ENCODE data around the gene EVC. TPM values are rescaled to one million over a fixed set of nuclear protein-coding genes. Genes with fewer than 3 reads are reported as not detected.
"Not testable (repeated sequence)": the region's sequence is repeated elsewhere in the genome, so short reads cannot be mapped to it uniquely, and the experiment has no call there.

EVC gene
- polyA plus RNA-seq, 3 donors: 38.4 to 56.5 (median 40.4) TPM

DNA sequence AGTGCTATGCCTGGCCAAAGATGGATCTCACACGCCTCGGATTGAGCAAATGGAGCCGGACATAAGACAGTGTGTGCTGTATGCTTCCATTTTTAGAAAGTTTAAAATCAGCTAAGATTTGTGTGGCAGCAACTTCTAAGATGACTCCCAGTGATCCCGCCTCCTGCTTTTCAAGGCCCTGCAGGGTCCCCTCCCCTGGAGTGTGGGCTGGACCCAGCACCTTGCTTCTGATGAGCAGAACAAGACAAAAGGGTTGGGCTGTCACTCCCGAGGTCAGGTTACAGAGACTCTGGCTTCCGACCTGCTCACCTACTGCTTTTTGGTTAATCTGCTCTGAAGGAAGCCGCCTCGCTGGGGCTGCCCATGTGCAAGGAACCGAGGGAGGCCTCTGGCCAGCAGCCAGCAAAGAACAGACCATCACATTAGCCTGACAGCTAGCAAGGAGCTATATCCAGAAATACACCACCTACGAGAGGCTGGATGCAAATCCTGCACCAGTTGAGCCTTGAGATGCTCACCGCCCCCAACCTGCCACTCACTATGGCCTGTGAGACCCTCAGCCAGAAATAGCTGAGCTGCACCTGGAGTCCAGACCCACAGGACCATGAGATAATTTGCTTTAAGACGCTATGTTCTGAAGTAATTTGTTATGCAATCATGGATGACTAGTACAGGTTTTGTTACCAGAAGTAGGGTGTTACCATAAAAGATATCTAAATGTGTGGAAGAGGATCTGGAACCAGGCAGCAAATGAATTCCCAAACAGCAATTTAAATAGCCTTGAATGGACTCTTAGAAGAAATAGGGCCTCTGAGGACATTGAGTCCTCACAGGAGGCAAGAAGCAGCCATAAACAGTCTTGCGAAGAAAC, 134.3 kb downstream of the EVC start:
- DNase-seq (ENCODE audit: extremely low read depth in 1 of 11, low read depth in 9 of 11, low spot score in 4 of 11): no peak

DNA sequence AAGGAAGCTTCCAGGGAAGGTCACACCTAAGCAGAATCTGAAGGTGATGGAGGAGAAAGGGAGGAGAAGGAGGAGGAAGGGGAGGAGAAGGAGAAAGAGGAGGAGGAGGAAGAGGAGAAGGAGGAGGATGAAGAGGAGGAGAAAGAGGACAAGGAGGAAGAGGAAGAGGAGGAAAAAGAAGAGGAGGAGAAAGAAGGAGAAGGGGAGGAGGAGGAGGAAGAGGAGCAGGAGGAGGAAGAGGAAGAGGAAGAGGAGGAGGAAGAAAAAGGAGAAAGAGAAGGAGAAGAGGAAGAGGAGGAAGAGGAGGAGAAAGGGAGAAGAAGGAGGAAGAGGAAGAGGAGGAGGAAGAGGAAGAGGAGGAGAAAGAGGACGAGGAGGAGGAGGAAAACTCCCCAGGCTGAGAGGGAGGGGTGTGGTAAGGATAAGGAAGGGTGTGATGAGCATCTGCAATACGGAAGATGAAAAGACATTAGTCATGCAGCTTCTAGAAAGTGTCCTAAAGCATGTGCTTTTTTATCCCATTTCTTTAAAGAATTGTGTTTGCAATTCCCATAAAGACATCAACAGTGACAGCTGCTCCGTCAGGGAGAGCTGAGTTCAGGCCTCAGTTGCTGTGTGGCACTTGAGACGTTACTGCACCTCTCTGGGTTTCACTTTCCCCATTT, 140.8 kb downstream of the EVC start:
- no peak for DNase-seq (ENCODE audit: extremely low read depth in 1 of 11, low read depth in 9 of 11, low spot score in 4 of 11)

DNA sequence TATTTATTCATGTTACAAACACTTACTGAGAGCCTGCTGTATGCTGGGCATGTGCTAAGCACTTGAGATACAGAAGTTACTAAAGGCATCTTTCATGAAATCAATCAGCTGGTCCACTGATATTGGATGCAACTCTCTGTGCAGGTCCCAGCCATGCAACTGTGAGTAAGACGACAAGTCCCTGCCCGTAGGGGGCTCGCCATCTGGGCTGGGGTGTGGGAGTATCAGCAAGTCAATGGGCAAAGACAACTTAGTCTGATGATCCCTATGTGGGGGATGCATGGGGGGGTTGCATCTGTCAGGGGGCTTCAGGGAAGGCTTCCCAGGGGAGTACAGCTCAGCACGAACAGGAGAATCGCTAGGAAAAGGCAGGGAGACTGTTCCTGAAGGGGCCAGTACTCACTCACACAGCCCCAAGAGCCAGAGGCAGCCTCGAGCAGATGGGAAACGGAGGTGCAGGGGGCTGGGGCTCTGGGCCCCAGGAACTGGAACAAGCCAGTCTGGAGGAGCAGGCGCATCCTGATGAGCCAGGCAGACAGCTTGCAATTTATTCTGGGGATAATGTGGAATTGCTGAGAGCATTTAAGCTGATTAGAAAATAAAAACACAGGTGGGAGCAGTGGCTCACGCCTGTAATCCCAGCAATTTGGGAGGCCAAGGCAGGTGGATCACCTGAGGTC, 141.7 kb downstream of the EVC start:
- DNase-seq (ENCODE audit: extremely low read depth in 1 of 11, low read depth in 9 of 11, low spot score in 4 of 11): no peak

DNA sequence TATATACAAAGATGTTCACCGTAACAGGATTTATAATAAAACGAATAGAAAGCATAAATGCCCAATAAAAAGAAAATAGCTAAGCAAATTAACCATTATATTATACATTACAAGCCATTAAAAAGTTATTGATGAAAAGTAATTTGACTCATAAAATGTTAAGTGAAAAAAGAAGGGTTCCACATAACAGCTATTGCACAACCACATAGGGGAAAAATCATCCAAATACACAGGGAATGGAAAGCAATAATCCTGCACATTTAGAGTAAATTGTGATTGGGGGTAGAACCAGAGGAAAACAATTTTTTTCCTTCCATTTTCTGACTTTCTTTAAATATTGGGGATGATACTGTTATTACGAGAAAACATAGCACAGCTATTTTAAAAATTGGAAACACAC, 143.9 kb downstream of the EVC start:
- DNase-seq (ENCODE audit: extremely low read depth in 1 of 11, low read depth in 9 of 11, low spot score in 4 of 11): no peak

DNA sequence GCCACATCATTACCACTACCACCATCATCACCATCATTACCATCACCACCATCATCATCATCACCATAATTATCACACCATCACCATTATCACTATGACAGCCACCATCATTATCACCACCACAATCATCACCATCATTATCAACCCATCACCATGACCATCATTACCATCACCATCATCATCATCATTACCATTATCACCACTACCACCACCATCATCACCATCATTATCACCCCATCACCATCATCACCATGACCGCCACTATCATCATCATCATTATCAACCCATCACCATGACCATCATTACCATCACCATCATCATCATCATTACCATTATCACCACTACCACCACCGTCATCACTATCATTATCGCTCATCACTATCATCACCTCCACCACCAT, 145.4 kb downstream of the EVC start:
- not testable (repeated sequence) for DNase-seq (ENCODE audit: extremely low read depth in 1 of 11, low read depth in 9 of 11, low spot score in 4 of 11)

DNA sequence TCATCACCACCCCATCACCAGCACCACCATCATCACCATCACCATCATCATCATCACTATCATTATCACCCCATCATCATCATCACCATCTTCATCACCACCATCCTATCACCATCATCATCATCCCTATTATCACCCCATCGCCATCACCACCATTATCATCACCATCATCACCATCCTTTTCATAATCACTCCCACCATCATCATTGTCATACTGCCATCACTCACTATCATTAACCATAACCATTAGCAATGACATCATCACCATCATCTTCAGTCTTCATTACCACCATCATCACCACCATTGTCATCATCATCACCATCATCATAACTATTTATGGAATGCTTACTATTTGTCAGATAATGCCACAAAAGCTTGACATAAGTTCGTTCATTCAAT, 146.2 kb downstream of the EVC start:
- no peak for DNase-seq (ENCODE audit: extremely low read depth in 1 of 11, low read depth in 9 of 11, low spot score in 4 of 11)

DNA sequence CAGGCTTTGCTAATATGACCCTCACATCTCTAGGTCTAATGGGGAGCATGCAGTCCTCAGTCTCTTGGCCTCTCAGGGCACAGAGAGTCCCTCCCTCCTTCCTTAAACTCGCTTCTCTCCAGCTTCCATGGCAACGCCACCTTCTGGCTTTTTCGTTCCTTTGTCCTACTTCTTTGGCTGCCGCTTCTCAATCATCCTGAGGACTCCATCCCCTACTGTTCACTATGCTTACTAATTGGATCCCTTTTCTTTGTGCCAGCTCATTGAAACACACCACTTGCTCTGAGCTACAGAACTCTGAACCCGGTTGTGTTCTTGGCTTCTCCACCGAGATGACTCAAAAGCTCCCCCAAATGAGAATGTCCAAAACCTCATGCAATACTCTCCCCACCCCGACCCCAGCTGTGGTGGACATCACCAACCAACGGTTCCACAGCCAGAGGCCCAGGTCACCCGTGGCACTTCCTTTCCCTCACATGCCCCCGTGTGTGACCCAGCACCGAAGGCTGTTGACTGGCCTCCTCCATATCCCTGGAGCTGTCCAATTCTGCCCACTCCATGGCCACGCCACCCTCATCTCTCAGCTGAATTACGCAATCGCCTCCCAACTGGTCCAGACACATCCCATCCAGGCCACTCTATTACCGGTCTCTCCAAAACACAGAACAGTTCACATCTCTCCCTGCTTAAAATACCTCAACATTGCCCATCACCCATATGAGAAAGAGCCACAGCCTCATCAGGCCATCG, 147.2 kb downstream of the EVC start:
- DNase-seq (ENCODE audit: extremely low read depth in 1 of 11, low read depth in 9 of 11, low spot score in 4 of 11): no peak

DNA sequence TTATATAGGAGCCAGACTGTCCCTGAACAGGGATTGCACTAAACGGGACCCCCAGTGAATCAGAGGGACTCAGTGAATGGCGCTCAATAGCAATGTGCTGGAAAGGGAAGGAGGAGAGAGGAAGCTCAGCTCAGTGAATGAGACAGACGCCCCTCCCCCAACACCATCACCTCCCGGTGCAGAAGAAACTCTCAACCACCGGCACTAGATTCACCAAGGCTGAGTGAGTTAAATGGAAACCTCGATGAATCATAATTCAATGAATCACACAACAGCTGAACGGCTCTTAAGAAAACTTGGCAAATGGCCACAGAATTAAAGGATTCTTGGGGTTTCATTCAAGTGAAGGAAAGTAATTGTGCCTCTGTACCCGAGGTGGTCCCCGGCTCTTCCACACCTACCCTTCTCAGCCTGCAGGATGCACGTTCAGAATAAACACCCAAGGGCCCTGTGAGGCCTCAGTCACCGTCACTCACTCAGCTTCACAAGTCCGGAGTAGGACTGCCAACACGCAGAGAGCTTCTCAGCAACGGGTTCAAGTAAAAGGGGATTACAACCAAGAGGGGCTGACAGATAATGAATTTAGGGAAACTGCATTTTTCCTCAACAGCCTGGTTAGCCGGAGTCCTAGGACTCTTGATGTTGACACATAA, 152.6 kb downstream of the EVC start:
- no peak for DNase-seq (ENCODE audit: extremely low read depth in 1 of 11, low read depth in 9 of 11, low spot score in 4 of 11)

Other genes with a start within 250 kb of the EVC start
- gene EVC2, start 2.6 kb upstream of the EVC start, polyA plus RNA-seq (ENCODE audit: insufficient read length in 3 of 3): 1 to 10 TPM; 8.7 to 9.4 (median 9.2) TPM
- 10 to 100 TPM; 51.0 to 59.1 (median 52.3) TPM for gene CRMP1, start 181.9 kb downstream of the EVC start, polyA plus RNA-seq (ENCODE audit: insufficient read length in 3 of 3)